Measurements from ENCODE around the gene ADAMTS6.

GRCh38 chr5:65355301-65355700, 126.4 kb downstream of the ADAMTS6 start:
- no peak for TF ChIP-seq CTCF (IDR thresholded peaks at IDR 0.05)
- TF ChIP-seq ZFX (IDR thresholded peaks at IDR 0.05; ENCODE audit: borderline replicate concordance): no peak

All from 22Rv1 (cell line).